ENCODE data around the gene SDCBP2. TPM values are rescaled to one million over a fixed set of nuclear protein-coding genes. Genes with fewer than 3 reads are reported as not detected.

Gene SDCBP2
- total RNA-seq, 1 experiment from 2014 or later: 1.9 TPM

GRCh38 chr20:1275919-1276318 is 53.0 kb downstream of the SDCBP2 start:
- no peaks in the 10 kb centered on the region for H3K9me3 Mint-ChIP-seq

More at GRCh38 chr20:1275919-1276318, 53.0 kb downstream of the SDCBP2 start:
- no peak overlapping the region for H3K27ac ChIP-seq (ENCODE audit: insufficient read length, low read depth, low read length)
- no peak overlapping the region for H3K4me3 Mint-ChIP-seq
- WGBS (ENCODE audit: extremely low coverage, insufficient read length, low lambda C conversion rate): no CpG with 5 or more reads among the region's 2 CpGs
- no peaks in the 10 kb centered on the region for H3K79me2 ChIP-seq (ENCODE audit: insufficient read depth, low read length)
- H2BK15ac ChIP-seq (ENCODE audit: low read depth, low read length): no peak overlapping the region
- no peak overlapping the region for H3K23ac ChIP-seq (ENCODE audit: insufficient read length, low read depth, low read length)
- no peaks in the 10 kb centered on the region for H3K27me3 ChIP-seq (ENCODE audit: insufficient read depth, low read length)
- H3K9me3 ChIP-seq (ENCODE audit: control insufficient read depth, low read depth, low read length): no peaks in the 10 kb centered on the region
- H2BK120ac ChIP-seq (ENCODE audit: low read depth, low read length, poor library complexity, severe bottlenecking): no peak overlapping the region
- no peak overlapping the region for H3K18ac ChIP-seq (ENCODE audit: insufficient read length, low read depth, low read length)
- H2BK20ac ChIP-seq (ENCODE audit: low read depth, low read length, poor library complexity, severe bottlenecking): no peak overlapping the region
- H3K27ac Mint-ChIP-seq: no peak overlapping the region
- DNase-seq: no peak
- H3K4me1 ChIP-seq (ENCODE audit: insufficient read depth, low read length): no peaks in the 10 kb centered on the region
- no peaks in the 10 kb centered on the region for H3K4me1 Mint-ChIP-seq
- H3K79me1 ChIP-seq (ENCODE audit: insufficient read depth, low read depth, low read length, poor library complexity, severe bottlenecking): no peaks in the 10 kb centered on the region
- no peak overlapping the region for H3T11ph ChIP-seq (ENCODE audit: low read length)
- no peak overlapping the region for H3K4me2 ChIP-seq (ENCODE audit: insufficient read depth, insufficient read length, low read length)
- no peak overlapping the region for H4K5ac ChIP-seq (ENCODE audit: insufficient read length, low read depth, low read length)
- no peak overlapping the region for H4K91ac ChIP-seq (ENCODE audit: insufficient read length, low read depth, low read length)
- H2AFZ ChIP-seq (ENCODE audit: low read length): no peak overlapping the region
- no peak overlapping the region for H2BK5ac ChIP-seq (ENCODE audit: insufficient read length, low read length)
- H4K20me1 ChIP-seq (ENCODE audit: control insufficient read depth, insufficient read depth, insufficient read length): peaks cover 2% of the 10 kb centered on the region
- no peak overlapping the region for H3K14ac ChIP-seq (ENCODE audit: insufficient read depth, low read length)
- no peak overlapping the region for H2BK12ac ChIP-seq (ENCODE audit: insufficient read length, low read depth, low read length)
- H3K56ac ChIP-seq (ENCODE audit: insufficient read length, low read depth, low read length): no peak overlapping the region
- H3K4ac ChIP-seq (ENCODE audit: low read depth, low read length): no peak overlapping the region
- H4K8ac ChIP-seq (replicated peaks; ENCODE audit: insufficient read length, low read depth, low read length): no peak overlapping the region
- no peaks in the 10 kb centered on the region; the same call in 1 of the 2 replicates for H3K27me3 Mint-ChIP-seq (ENCODE audit: low read depth)
- H3K9ac ChIP-seq (ENCODE audit: extremely low read depth, insufficient read length, low read length): no peak overlapping the region
- no peak overlapping the region for H2AK5ac ChIP-seq (ENCODE audit: insufficient read length, low read length)
- H3K23me2 ChIP-seq (ENCODE audit: insufficient read length, low read depth, low read length, poor library complexity, severe bottlenecking): no peaks in the 10 kb centered on the region
- no peak for TF ChIP-seq CTCF (conservative IDR thresholded peaks at IDR 0.05)
- H3K36me3 Mint-ChIP-seq (ENCODE audit: insufficient read depth in 1 of 3, low read depth in 3 of 3): no peaks in the 10 kb centered on the region

Measured in H9 (cell line).